DMS153 treated with DMSO at 0.1 percent for 48 hours (cell line): Measurements from ENCODE around the gene ATAD5.
"Not testable (repeated sequence)": the region's sequence is repeated elsewhere in the genome, so short reads cannot be mapped to it uniquely, and the experiment has no call there.

Experiments used
- DNase-seq: peaks from one replicate; lab custom pipeline; 2025; ENCODE audit not compliant: unreplicated experiment; lab: John Stamatoyannopoulos, UW

Gene ATAD5

GRCh38 chr17:30831663-30832437 lies at the start of gene ATAD5:
Gene ATAD5 (plus strand): TSS chr17:30831966. CDS start chr17:30832348, 382 bp downstream.
- DNase-seq = peak; percentile 78

GRCh38 chr17:30782206-30782605 lies 49.6 kb upstream of the ATAD5 start:
- no peak for DNase-seq

GRCh38 chr17:30788918-30789317 lies 42.8 kb upstream of the ATAD5 start:
- no peak for DNase-seq

GRCh38 chr17:30790279-30790678 lies 41.5 kb upstream of the ATAD5 start:
- DNase-seq = no peak

- no peak for DNase-seq
These were observed 38.3 kb upstream of the ATAD5 start for GRCh38 chr17:30793282-30793977.

- DNase-seq = no peak
These were observed 37.4 kb upstream of the ATAD5 start for GRCh38 chr17:30794372-30794771.

- no peak for DNase-seq
These were observed 35.8 kb upstream of the ATAD5 start for GRCh38 chr17:30796016-30796415.

GRCh38 chr17:30801671-30802070 lies 30.1 kb upstream of the ATAD5 start:
- no peak for DNase-seq

- no peak for DNase-seq
These were observed 25.8 kb upstream of the ATAD5 start for GRCh38 chr17:30805944-30806456.

- no peak for DNase-seq
These were observed 23.9 kb upstream of the ATAD5 start for GRCh38 chr17:30807896-30808295.

- DNase-seq = no peak
These were observed 22.9 kb upstream of the ATAD5 start for GRCh38 chr17:30808785-30809286.

GRCh38 chr17:30809867-30810266 lies 21.9 kb upstream of the ATAD5 start:
- DNase-seq = no peak

GRCh38 chr17:30812218-30813177 lies 19.3 kb upstream of the ATAD5 start:
- DNase-seq = no peak

- DNase-seq = not testable (repeated sequence)
These were observed 17.5 kb upstream of the ATAD5 start for GRCh38 chr17:30814236-30814635.

GRCh38 chr17:30814860-30815259 lies 16.9 kb upstream of the ATAD5 start:
- DNase-seq = not testable (repeated sequence)

GRCh38 chr17:30816165-30816564 lies 15.6 kb upstream of the ATAD5 start:
- no peak for DNase-seq

GRCh38 chr17:30819971-30820705 lies 11.6 kb upstream of the ATAD5 start:
- no peak for DNase-seq

- DNase-seq = no peak
These were observed 9.7 kb upstream of the ATAD5 start for GRCh38 chr17:30821871-30822723.

- DNase-seq = not testable (repeated sequence)
These were observed 8.8 kb upstream of the ATAD5 start for GRCh38 chr17:30822919-30823318.
